PC-3 (cell line): Measurements from ENCODE around the gene ZC3H14. TPM values are rescaled to one million over a fixed set of nuclear protein-coding genes. Genes with fewer than 3 reads are reported as not detected.

Experiments
- ATAC-seq: fragments of 200-7000 bp; cut with Tn5 transposase; 2 replicates; pipeline ENCODE4 v1.9.1; 2020; ENCODE audit warnings: mild to moderate bottlenecking, moderate library complexity
- BruUV-seq: library from RNA; stranded (reverse); fragments of 400-500 nt; replicated peaks from 2 replicates; lab custom pipeline; 2021; lab: Mats Ljungman, UMichigan
- CTCF ChIA-PET: fragments of 300-600 bp; sonication (Branson Sonifier 250); formaldehyde crosslinking; loops from one replicate; lab custom pipeline; 2022; ENCODE audit warnings: antibody characterized with exemption; lab: Charles Lee
- POLR2A ChIA-PET: fragments of 300-600 bp; sonication (Branson Sonifier 250); formaldehyde crosslinking; loops from one replicate; lab custom pipeline; 2022; ENCODE audit warnings: antibody characterized with exemption; ENCODE audit not compliant: unreplicated experiment; lab: Charles Lee
- DNase-seq: peaks from one replicate; pipeline ENCODE4 v3.0.0-alpha.2; 2015
- H2AFZ ChIP-seq: fragments of 300-600 bp; sonication (generic); 2 replicates; pipeline ENCODE4 v1.6.0; 2016; ENCODE audit warnings: antibody characterized with exemption, low read length
- H3F3A ChIP-seq: fragments of 300-600 bp; sonication (generic); one replicate; pipeline ENCODE4 v1.6.0; 2017; ENCODE audit warnings: antibody characterized with exemption, low read length, control low read depth, mild to moderate bottlenecking; ENCODE audit not compliant: unreplicated experiment
- H3K27ac ChIP-seq: fragments of 300-600 bp; sonication (generic); 2 replicates; pipeline ENCODE4 v1.5.1; 2016; ENCODE audit warnings: mild to moderate bottlenecking, low read length
- H3K27me3 ChIP-seq: fragments of 300-600 bp; sonication (generic); 2 replicates; pipeline ENCODE4 v1.6.1; 2016; ENCODE audit warnings: low read length, mixed read lengths
- H3K36me3 ChIP-seq: fragments of 300-600 bp; sonication (generic); 2 replicates; pipeline ENCODE4 v1.6.1; 2016; ENCODE audit warnings: low read depth, mixed run types, low read length, mixed read lengths
- H3K4me1 ChIP-seq: fragments of 300-600 bp; sonication (generic); 2 replicates; pipeline ENCODE4 v1.5.1; 2016; ENCODE audit warnings: low read length; ENCODE audit not compliant: insufficient read depth
- H3K4me2 ChIP-seq: fragments of 300-600 bp; sonication (generic); 2 replicates; pipeline ENCODE4 v1.6.0; 2016; ENCODE audit warnings: low read length
- H3K4me3 ChIP-seq: fragments of 300-600 bp; sonication (generic); 2 replicates; pipeline ENCODE4 v1.5.1; 2016; ENCODE audit warnings: mild to moderate bottlenecking, low read length, mixed read lengths
- H3K79me2 ChIP-seq: fragments of 300-600 bp; sonication (generic); 2 replicates; pipeline ENCODE4 v1.6.1; 2017; ENCODE audit warnings: low read length, mixed read lengths
- H3K9ac ChIP-seq: fragments of 300-600 bp; sonication (generic); 2 replicates; pipeline ENCODE4 v1.6.0; 2016; ENCODE audit warnings: mild to moderate bottlenecking, low read length
- H3K9me2 ChIP-seq: fragments of 300-600 bp; sonication (generic); replicated peaks from 2 replicates; pipeline ENCODE4 v1.6.1; 2016; ENCODE audit warnings: mixed run types, low read length, mixed read lengths
- H3K9me3 ChIP-seq: fragments of 300-600 bp; sonication (generic); 2 replicates; pipeline ENCODE4 v1.6.1; 2016; ENCODE audit warnings: low read length, mixed read lengths
- H4K20me1 ChIP-seq: fragments of 300-600 bp; sonication (generic); 2 replicates; pipeline ENCODE4 v1.6.1; 2016; ENCODE audit warnings: low read length, mixed read lengths
- CTCF ChIP-seq: fragments of 300-600 bp; sonication (generic); conservative IDR thresholded peaks from 2 replicates; pipeline ENCODE4 v1.5.1; 2017; ENCODE audit warnings: antibody characterized with exemption, low read depth, mild to moderate bottlenecking, low read length
- EZH2 ChIP-seq: fragments of 300-600 bp; sonication (generic); IDR thresholded peaks from one replicate; pipeline ENCODE4 v1.6.1; 2017; ENCODE audit warnings: antibody characterized with exemption, mild to moderate bottlenecking, low read length; ENCODE audit not compliant: unreplicated experiment
- EZH2phosphoT487 ChIP-seq: fragments of 300-600 bp; sonication (generic); IDR thresholded peaks from 2 replicates; pipeline ENCODE4 v1.6.1; 2018; ENCODE audit warnings: mild to moderate bottlenecking, antibody characterized with exemption, low read length, borderline replicate concordance
- intact Hi-C: fragments of 100-400 bp; cut with micrococcal nuclease; formaldehyde crosslinking; loops from 2 replicates; pipeline ENCODE4 v1.9.0; 2023
- total RNA-seq: library from RNA; depleted of rRNA; stranded (reverse); fragments of >200 nt; gene quantifications from 2 replicates; pipeline ENCODE4 v1.2.3, GENCODE V29; 2014

The ZC3H14 gene
- total RNA-seq, 1 experiment from 2014 or later: 58.2 TPM

- CTCF ChIA-PET: no interaction called here
- ATAC-seq: no peak
These were observed 17.6 kb upstream of the ZC3H14 start for GRCh38 chr14:88545256-88545655.

GRCh38 chr14:88546621-88547385 lies 16.0 kb upstream of the ZC3H14 start:
- H3K4me1 ChIP-seq: peaks cover 6% of the 10 kb centered on the region
- ChIA-PET CTCF (no interaction called here), POLR2A (no interaction called here)
- H3F3A ChIP-seq: no peaks in the 10 kb centered on the region
- TF ChIP-seq CTCF (no peak), EZH2 (no peak)
- H3K9me3 ChIP-seq: no peaks in the 10 kb centered on the region
- no peak overlapping the region for H3K9ac ChIP-seq
- intact Hi-C loops: no loop called here
- H3K4me2 ChIP-seq: no peak overlapping the region
- DNase-seq (no peak), ATAC-seq (no peak)
- no peaks in the 10 kb centered on the region for H3K9me2 ChIP-seq
- 0 out of 2 replicates have a peak, but pooled peaks cover 3% of the 10 kb centered on the region for H4K20me1 ChIP-seq
- no peak overlapping the region for H3K27ac ChIP-seq
- H3K27me3 ChIP-seq: no peaks in the 10 kb centered on the region
- H3K4me3 ChIP-seq: no peak overlapping the region
- no TSS peak for BruUV-seq
- peaks cover 3% of the 10 kb centered on the region; the same call in 1 of the 2 replicates for H3K36me3 ChIP-seq
- H3K79me2 ChIP-seq: peaks cover 14% of the 10 kb centered on the region; the same call in 1 of the 2 replicates
- H2AFZ ChIP-seq: no peak overlapping the region

More at GRCh38 chr14:88545256-88545655, 17.6 kb upstream of the ZC3H14 start:
- Histone ChIP-seq H3K9ac (no peak overlapping the region), H3K9me2 (no peaks in the 10 kb centered on the region), H3K4me1 (no peaks in the 10 kb centered on the region), H3F3A (no peaks in the 10 kb centered on the region), H3K27me3 (no peaks in the 10 kb centered on the region), H3K36me3 (peaks cover 3% of the 10 kb centered on the region; the same call in 1 of the 2 replicates), H3K4me2 (no peak overlapping the region), H3K27ac (no peak overlapping the region), H3K4me3 (no peak overlapping the region), H3K79me2 (0 out of 2 replicates have a peak, but pooled peaks cover 5% of the 10 kb centered on the region), H3K9me3 (no peaks in the 10 kb centered on the region), H2AFZ (no peak overlapping the region), H4K20me1 (0 out of 2 replicates have a peak, but pooled peaks cover 3% of the 10 kb centered on the region)
- TF ChIP-seq EZH2phosphoT487 (no peak), CTCF (no peak), EZH2 (no peak)
- BruUV-seq: no TSS peak
- intact Hi-C loops: no loop called here
- POLR2A ChIA-PET: no interaction called here
- DNase-seq: no peak

- H3K27ac ChIP-seq: no peak overlapping the region
- H3K9me3 ChIP-seq: no peaks in the 10 kb centered on the region
- intact Hi-C loops: no loop called here
- DNase-seq (no peak), ATAC-seq (no peak)
- CTCF ChIA-PET: no interaction called here
- H3K4me3 ChIP-seq: no peak overlapping the region
- peaks cover 15% of the 10 kb centered on the region for H3K79me2 ChIP-seq
- peaks cover 3% of the 10 kb centered on the region; the same call in 1 of the 2 replicates for H3K36me3 ChIP-seq
- POLR2A ChIA-PET: no interaction called here
- H3K9me2 ChIP-seq: no peaks in the 10 kb centered on the region
- H3K9ac ChIP-seq: no peak overlapping the region
- no peaks in the 10 kb centered on the region for H3F3A ChIP-seq
- TF ChIP-seq EZH2 (no peak), EZH2phosphoT487 (no peak), CTCF (no peak)
- no TSS peak for BruUV-seq
- H3K4me1 ChIP-seq: peaks cover 7% of the 10 kb centered on the region
- H3K4me2 ChIP-seq: no peak overlapping the region
- no peaks in the 10 kb centered on the region for H4K20me1 ChIP-seq
- no peaks in the 10 kb centered on the region for H3K27me3 ChIP-seq
- no peak overlapping the region for H2AFZ ChIP-seq
These were observed 15.5 kb upstream of the ZC3H14 start for GRCh38 chr14:88547386-88547780.
